Measurements from ENCODE around the gene NRXN3.

NRXN3 gene

GRCh38 chr14:79703209-79703608 is 1533.0 kb downstream of the NRXN3 start:
- no peak for DNase-seq (ENCODE audit: low read depth)
- no peak for TF ChIP-seq CTCF (conservative IDR thresholded peaks at IDR 0.05; ENCODE audit: low read length)
- no peak overlapping the region for H3K4me3 ChIP-seq (ENCODE audit: low read length)

GRCh38 chr14:79704041-79704807 is 1534.1 kb downstream of the NRXN3 start:
- H3K4me3 ChIP-seq (ENCODE audit: low read length): no peak overlapping the region
- no peak for DNase-seq (ENCODE audit: low read depth)
- TF ChIP-seq CTCF (conservative IDR thresholded peaks at IDR 0.05; ENCODE audit: low read length): no peak

GRCh38 chr14:79705126-79705894 is 1535.1 kb downstream of the NRXN3 start:
- no peak for TF ChIP-seq CTCF (conservative IDR thresholded peaks at IDR 0.05; ENCODE audit: low read length)
- no peak overlapping the region for H3K4me3 ChIP-seq (ENCODE audit: low read length)
- DNase-seq (ENCODE audit: low read depth): no peak

- TF ChIP-seq CTCF (conservative IDR thresholded peaks at IDR 0.05; ENCODE audit: low read length): no peak
- DNase-seq (ENCODE audit: low read depth): no peak
Measured at GRCh38 chr14:79706382-79706781, 1536.2 kb downstream of the NRXN3 start.

GRCh38 chr14:79708426-79709388 is 1538.5 kb downstream of the NRXN3 start:
- H3K4me3 ChIP-seq (ENCODE audit: low read length): no peak overlapping the region
- no peak for TF ChIP-seq CTCF (conservative IDR thresholded peaks at IDR 0.05; ENCODE audit: low read length)
- DNase-seq (ENCODE audit: low read depth): no peak

More at GRCh38 chr14:79706382-79706781, 1536.2 kb downstream of the NRXN3 start:
- H3K4me3 ChIP-seq (ENCODE audit: low read length): no peak overlapping the region

GRCh38 chr14:79709573-79709972 is 1539.4 kb downstream of the NRXN3 start:
- no peak for DNase-seq (ENCODE audit: low read depth)
- no peak overlapping the region for H3K4me3 ChIP-seq (ENCODE audit: low read length)
- no peak for TF ChIP-seq CTCF (conservative IDR thresholded peaks at IDR 0.05; ENCODE audit: low read length)
